Liver (tissue), 3 donors: ENCODE results near the gene RAB3A.

Source experiments
- ATF3 ChIP-seq: IDR thresholded peaks from 2 replicates; pipeline ENCODE4 v1.6.1; 2016; ENCODE audit warnings: antibody characterized with exemption
- CTCF ChIP-seq: fragments of 150-350 bp; IDR thresholded peaks from 2 replicates; pipeline ENCODE4 v1.5.1; 2017; ENCODE audit warnings: improper control_type of control experiment, low read depth, low read length; ENCODE audit not compliant: missing input control
- EGR1 ChIP-seq, 2 donors: IDR thresholded peaks; 2 replicates each; pipeline ENCODE4 v1.6.1; 2016 to 2018; ENCODE audit warnings: antibody characterized with exemption in 2 of 2, low read depth in 2 of 2
- FOXA1 ChIP-seq: IDR thresholded peaks from 2 replicates; pipeline ENCODE4 v1.6.1; 2016; ENCODE audit warnings: antibody characterized with exemption
- JUND ChIP-seq, 2 donors: IDR thresholded peaks; 2 replicates each; pipeline ENCODE4 v1.6.1; 2016; ENCODE audit warnings: antibody characterized with exemption in 2 of 2
- REST ChIP-seq: IDR thresholded peaks from 2 replicates; pipeline ENCODE4 v1.6.1; 2016; ENCODE audit warnings: antibody characterized with exemption, mild to moderate bottlenecking
- RXRA ChIP-seq, 2 donors: IDR thresholded peaks; 2 replicates each; pipeline ENCODE4 v1.6.1; 2017 to 2018; ENCODE audit warnings: antibody characterized with exemption in 2 of 2, mild to moderate bottlenecking in 1 of 2
- TAF1 ChIP-seq: conservative IDR thresholded peaks from 2 replicates; pipeline ENCODE4 v1.6.1; 2016; ENCODE audit warnings: antibody characterized with exemption, mild to moderate bottlenecking
- ZBTB33 ChIP-seq: IDR thresholded peaks from 2 replicates; pipeline ENCODE4 v1.6.1; 2016; ENCODE audit warnings: antibody characterized with exemption
- donor health status: healthy.
- donor health status: healthy.

GRCh38 chr19:18158467-18158866, 45.4 kb downstream of the RAB3A start:
- no peak for TF ChIP-seq CTCF
- TF ChIP-seq ZBTB33 = no peak
- TF ChIP-seq JUND (IDR thresholded peaks at IDR 0.05) = no peak
- no peak for TF ChIP-seq REST
- TF ChIP-seq ATF3 = no peak
- TF ChIP-seq FOXA1 = no peak
- no peak for TF ChIP-seq TAF1
- TF ChIP-seq EGR1 (IDR thresholded peaks at IDR 0.05; ENCODE audit: low read depth in 2 of 2) = no peak
- TF ChIP-seq RXRA (IDR thresholded peaks at IDR 0.05) = no peak
